ENCODE measurements around the gene DUOX1.

Gene DUOX1

GRCh38 chr15:45169608-45170480, 40.0 kb downstream of the DUOX1 start:
- DNase-seq = no peak

GRCh38 chr15:45171912-45172311, 42.1 kb downstream of the DUOX1 start:
- DNase-seq = no peak

- DNase-seq = no peak
These were observed 44.3 kb downstream of the DUOX1 start for GRCh38 chr15:45174069-45174468.

- no peak for DNase-seq
These were observed 44.8 kb downstream of the DUOX1 start for GRCh38 chr15:45174577-45174976.

GRCh38 chr15:45177285-45177684, 47.5 kb downstream of the DUOX1 start:
- no peak for DNase-seq

GRCh38 chr15:45179221-45179985, 49.6 kb downstream of the DUOX1 start:
- peak; percentile 46 to 47 for DNase-seq

GRCh38 chr15:45180201-45180600, 50.4 kb downstream of the DUOX1 start:
- DNase-seq = no peak

GRCh38 chr15:45180648-45181436, 51.0 kb downstream of the DUOX1 start:
- DNase-seq = no peak

- no peak for DNase-seq
These were observed 51.9 kb downstream of the DUOX1 start for GRCh38 chr15:45181491-45182285.

- no peak for DNase-seq
These were observed 53.2 kb downstream of the DUOX1 start for GRCh38 chr15:45182996-45183395.

- DNase-seq = no peak
These were observed 53.7 kb downstream of the DUOX1 start for GRCh38 chr15:45183511-45183910.

- DNase-seq = no peak
These were observed 54.8 kb downstream of the DUOX1 start for GRCh38 chr15:45184562-45185041.

- DNase-seq = no peak
These were observed 55.4 kb downstream of the DUOX1 start for GRCh38 chr15:45185069-45185779.

GRCh38 chr15:45185903-45186770, 56.3 kb downstream of the DUOX1 start:
- no peak for DNase-seq

GRCh38 chr15:45186771-45187577, 57.2 kb downstream of the DUOX1 start:
- DNase-seq = no peak

- DNase-seq = no peak
These were observed 57.7 kb downstream of the DUOX1 start for GRCh38 chr15:45187578-45187893.

GRCh38 chr15:45187894-45188830, 58.4 kb downstream of the DUOX1 start, which contains the start of gene SHF:
Gene SHF (minus strand): TSS chr15:45187966. CDS start chr15:45187951, 15 bp downstream.
- peak; percentile 82 to 88 for DNase-seq

GRCh38 chr15:45197512-45197911, 67.7 kb downstream of the DUOX1 start:
- DNase-seq = no peak

All from activated CD4-positive, alpha-beta T cell treated with anti-CD3 and anti-CD28 coated beads, Interleukin-2, amount 50 U/mL, for 4 hours (primary cell).